ENCODE data around the gene IGFBPL1.
A peak's percentile ranks its signal among the peaks of the same experiment; 100 is the strongest.
"Not testable (repeated sequence)": the region's sequence is repeated elsewhere in the genome, so short reads cannot be mapped to it uniquely, and the experiment has no call there.

Gene IGFBPL1, protein sequence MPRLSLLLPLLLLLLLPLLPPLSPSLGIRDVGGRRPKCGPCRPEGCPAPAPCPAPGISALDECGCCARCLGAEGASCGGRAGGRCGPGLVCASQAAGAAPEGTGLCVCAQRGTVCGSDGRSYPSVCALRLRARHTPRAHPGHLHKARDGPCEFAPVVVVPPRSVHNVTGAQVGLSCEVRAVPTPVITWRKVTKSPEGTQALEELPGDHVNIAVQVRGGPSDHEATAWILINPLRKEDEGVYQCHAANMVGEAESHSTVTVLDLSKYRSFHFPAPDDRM

DNA sequence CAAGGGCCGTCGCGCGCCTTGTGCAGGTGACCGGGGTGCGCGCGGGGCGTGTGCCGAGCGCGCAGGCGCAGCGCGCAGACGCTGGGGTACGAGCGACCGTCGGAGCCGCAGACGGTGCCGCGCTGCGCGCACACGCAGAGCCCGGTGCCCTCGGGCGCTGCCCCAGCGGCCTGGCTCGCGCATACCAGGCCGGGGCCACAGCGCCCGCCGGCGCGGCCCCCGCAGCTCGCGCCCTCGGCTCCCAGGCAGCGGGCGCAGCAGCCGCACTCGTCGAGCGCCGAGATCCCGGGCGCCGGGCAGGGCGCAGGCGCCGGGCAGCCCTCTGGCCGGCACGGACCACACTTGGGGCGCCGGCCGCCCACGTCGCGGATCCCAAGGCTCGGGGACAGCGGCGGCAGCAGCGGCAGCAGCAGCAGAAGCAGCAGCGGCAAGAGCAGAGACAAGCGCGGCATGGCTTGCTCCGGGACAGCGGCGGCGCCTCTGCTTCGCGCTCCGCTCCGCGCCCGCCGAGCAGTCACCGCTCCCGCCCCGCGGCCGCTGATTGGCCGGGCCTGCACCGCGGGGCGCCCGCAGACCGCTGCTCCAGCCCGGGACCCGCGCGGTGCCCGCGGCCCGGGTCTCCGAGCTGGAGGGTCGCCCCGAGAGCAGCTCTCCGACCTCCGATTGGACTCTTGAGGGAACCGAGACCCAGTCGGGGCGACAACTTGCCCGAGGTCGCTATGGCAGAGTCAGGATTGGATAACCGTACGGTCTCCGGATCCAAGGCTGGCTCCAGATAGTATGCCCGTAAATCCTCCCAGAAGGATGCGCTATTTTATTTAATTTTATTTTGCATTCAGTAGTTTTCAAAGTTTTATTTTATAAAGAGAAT is at the start of gene IGFBPL1:
TSS of gene IGFBPL1 (minus strand) at position 482 of the 871 bp plus-strand sequence. CDS start at position 452, 30 bp downstream.
- no peak for DNase-seq (ENCODE audit: low read depth)

DNA sequence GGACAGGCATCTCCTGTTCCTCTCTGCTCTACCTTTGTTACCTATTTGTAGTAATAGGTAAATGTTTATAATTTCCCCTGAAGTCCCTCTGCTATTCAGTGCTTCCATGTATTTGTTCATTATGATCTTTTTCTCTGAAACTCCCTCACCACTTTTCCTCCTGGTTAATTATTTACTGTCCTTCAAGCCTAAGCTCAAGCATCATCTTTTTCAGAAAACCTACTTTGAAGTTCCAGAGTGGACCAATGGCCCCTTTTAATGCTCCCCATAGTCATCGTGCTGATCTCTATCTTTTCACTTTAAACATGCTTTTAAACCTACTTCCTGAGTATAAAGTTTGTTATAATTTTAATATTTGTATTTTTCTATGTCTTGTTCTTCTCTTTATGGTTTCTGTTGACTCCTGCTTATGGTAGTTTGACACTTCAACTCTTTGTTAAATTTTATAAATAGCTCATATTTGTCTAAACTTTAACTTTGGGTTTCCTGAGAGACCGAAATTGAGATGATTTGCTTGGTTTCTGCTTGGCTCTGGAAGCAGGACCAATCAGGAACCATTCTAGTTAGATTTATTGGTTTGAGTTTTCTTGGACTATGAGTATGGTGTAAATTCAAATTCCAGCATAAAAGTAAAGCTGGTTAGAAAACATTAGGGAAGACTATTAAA is 48.5 kb upstream of the IGFBPL1 start:
- DNase-seq (ENCODE audit: low read depth): not testable (repeated sequence)

DNA sequence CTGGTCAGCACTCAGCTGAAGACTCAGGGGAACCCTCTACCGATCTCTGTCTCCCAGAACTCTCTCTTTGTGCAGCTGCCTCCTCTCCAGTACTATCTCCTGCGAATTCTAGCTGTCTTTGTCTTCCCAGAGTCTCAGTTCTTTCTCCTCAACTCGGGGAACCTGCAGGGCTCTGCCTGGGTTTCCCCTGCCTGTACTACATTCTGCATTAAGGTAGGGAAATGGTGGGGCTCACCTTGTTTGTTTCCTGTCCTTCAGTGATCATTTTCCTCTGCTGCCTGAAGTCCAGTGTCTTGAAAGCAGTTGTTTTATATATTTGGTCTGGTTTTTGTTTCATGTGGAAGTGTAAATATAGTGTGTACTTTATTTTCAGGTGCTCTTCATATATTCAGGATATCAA is 43.1 kb upstream of the IGFBPL1 start:
- DNase-seq (ENCODE audit: low read depth): no peak

DNA sequence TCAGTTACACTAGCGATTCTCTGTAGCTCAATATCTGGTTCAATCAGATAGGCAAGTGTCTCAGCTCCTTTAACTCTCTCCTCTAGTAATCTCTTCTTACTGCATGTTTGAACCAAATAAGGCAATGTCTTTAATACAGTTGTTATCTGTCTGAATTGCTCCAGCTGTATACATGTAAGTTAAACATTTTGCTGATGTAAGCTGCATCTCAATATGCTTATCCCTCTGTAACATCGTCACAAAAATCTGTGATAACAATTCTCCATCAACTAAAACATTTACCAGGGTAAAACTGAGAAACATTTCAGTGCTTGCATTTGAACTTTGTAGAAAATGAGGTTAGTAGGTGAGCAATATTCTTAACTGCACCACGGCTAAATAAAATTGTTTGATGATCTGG is 29.6 kb upstream of the IGFBPL1 start:
- no peak for DNase-seq (ENCODE audit: low read depth)

DNA sequence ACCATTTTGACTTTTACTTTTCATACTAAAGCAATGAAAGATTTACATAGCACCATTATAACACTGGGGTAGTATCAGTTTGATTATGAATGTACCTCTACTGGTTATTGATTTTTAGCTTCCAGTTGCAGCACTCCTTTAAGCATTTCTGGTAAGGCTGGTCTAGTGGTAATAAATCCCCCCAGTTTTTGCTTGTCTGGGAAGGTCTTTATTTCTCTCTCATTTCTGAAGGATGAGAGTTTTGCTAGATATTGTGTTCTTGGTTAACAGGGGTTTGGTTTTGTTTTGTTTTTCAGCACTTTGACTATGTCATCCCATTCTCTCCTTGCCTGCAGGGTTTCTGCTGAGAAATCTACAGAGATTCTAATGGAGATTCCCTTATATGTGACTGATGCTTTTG is 26.9 kb upstream of the IGFBPL1 start:
- DNase-seq (ENCODE audit: low read depth): no peak

DNA sequence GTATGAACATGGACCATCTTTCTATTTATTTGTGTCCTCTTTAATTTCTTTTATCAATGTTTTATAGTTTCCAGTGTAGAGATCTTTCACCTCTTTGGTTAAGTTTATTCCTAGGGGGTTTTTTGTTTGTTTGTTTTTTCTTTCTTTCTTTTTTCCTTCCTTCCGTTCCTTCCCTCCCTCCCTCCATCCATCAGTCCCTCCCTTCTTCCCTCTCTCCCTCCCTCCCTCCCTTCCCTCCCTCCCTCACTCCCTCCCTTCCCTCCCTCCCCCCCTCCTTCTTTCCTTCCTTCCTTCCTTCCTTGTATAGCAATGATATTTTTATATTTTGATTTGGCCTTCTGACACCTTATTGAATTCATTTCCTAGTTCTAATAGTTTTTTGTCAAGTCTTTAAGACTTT is 23.4 kb upstream of the IGFBPL1 start:
- no peak for DNase-seq (ENCODE audit: low read depth)

DNA sequence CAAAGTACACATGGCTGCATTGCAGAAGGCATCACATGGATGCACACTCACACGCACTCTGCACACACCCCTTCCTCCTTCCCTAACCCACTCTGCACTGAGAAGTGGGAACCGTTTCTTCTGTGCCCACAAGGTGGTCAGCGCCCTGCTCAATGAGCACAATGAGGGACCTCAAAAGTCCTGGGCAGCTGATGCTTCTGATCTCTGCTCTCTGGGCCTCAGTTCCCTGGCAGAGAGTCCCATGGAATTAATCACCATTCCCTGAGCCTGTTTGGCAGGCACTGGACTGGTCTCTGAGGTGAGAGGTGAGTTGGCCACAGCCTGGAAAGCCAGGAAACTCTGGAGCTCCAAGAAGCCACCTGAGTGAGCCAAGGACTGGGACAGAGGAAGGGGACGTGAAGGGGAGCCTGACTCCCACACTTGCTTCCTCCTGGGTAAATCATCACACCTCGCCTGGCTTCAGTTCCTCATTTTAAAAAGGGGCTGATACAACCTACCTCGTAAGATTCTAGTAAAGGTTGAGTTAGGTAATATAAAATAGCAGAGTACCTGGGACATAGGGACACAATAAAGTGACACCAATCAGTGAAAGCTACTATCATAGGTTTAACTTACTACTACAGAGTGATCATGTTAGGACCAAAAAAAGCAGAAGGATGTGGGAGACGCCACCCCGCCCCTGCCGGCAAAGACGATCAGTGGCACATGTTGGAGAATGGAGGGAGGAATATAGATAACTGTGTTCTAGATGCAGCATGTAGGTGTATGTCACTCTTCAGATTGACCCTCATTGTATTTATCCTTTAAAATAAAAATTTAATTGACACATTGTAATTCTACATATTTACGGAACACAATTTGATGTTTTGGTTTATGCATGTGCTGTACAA is 21.1 kb upstream of the IGFBPL1 start:
- DNase-seq (ENCODE audit: low read depth): no peak

DNA sequence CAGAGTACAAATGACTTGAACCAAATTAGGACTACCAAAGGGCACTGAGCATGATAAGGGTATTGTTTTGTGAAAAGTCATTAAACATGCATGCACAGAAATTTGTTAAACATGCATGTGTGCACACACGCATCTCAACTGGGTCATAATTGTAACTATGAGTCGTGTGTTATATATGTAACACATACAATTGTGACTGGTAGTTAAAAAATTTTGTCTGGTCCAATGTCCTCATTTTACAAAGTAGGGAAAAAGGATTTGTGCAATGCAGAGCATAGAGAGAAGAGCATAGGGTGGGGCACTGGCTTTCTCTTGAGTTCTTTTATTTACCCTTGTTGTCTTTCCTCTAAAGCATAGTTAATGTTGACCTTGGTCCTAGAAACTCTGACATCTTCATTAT is 19.3 kb upstream of the IGFBPL1 start:
- no peak for DNase-seq (ENCODE audit: low read depth)

DNA sequence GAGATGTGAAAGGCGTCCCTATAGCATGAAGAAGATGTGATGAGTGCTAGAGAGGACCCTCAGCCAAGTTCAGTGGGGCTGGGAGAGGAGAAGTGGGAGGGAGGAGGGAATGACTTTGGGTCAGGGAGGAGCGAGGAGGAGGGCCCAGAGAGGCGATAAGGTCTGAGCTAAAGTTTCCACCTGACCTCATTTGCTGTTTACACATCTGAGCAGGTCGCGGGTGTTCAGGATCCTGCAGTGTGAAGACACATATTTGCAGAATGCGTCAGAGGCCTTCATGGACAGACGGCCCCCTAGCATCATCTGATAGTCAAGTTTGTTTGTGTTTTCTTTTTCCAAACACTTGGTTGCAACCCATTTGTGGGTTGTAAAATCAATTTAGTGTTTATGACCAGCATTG is 18.9 kb upstream of the IGFBPL1 start:
- DNase-seq (ENCODE audit: low read depth): no peak

DNA sequence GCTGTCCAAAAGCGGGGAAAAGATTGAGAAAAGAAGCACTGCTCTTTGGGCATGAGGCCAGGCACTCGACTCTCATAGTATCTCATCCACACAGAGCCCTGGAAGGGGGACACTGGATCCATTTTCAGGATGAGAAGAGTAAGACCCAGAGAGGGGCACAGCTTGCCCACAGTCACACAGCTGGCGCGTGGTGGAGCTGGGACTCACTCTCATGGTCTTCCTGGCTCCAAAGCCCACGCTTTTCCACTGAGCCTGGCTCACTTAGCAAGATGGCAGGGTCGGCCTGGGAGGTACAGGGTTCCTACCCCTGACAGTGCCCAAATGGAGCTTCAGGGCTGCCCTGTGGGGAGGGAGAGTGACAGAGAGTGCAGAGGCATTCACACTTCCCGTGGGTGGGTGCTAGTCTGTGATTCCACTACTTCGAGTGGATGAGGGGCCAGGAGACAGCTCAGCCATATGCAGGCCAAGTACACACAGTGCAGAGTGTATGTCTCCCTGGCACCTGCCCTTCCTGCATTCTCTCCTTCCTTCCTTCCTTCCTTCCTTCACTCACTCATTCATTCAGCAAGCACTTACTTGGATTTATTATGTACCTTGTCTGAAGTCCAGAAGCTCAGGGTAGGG is 18.3 kb upstream of the IGFBPL1 start:
- no peak for DNase-seq (ENCODE audit: low read depth)

DNA sequence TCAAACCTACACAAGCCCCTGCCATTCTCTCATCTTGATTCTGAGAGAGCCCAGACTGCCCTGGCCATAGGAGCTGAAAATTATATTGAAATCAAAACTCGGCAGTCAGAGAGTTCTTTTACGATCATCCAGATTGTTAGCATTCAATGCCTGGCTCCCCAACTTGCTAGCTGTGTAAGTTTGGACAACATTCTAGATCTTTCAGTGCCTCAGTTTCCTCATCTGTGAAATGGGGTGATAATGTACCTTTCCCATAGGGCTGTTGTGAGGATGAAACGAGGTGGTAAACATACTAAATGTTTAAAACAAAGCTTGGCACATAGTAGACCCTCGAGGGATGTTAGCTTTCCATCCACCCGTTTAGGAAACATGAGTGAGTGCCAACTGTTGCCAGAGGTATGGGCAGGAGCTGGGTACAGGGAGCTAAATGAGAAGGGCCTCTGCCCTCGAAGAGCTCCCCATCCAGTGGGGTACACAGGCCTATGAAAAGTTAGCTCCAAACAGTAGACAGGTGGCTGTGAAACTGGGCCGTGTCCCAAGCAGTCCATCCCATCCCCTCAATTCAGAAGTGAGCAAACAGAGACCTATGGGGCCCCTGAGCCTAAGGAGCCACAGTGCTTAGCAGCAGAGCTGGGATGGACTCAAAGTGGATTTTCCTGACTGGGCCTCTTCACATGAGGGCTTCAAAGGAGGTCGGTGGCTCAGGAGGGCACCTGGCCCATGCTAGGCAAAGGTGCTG is 17.3 kb upstream of the IGFBPL1 start:
- DNase-seq (ENCODE audit: low read depth): no peak

DNA sequence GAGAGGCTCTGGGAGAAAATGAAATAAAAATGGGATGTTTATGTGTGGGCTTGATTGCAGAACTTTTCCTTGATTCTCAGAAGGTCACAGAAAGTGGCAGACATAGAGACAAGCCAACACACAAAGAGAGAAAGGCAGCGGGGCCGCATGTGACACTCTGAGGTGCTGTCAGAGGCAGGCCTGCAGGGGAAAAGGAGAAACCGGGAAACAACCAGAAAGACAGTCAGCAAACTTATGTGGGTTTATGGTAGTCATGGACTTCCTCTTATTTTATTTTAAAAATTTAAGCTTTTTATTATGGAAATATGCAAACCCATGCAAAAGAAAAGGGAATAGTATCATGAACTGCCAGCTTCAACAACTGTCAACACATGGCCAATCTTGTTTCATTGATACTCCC is 16.3 kb upstream of the IGFBPL1 start:
- no peak for DNase-seq (ENCODE audit: low read depth)

DNA sequence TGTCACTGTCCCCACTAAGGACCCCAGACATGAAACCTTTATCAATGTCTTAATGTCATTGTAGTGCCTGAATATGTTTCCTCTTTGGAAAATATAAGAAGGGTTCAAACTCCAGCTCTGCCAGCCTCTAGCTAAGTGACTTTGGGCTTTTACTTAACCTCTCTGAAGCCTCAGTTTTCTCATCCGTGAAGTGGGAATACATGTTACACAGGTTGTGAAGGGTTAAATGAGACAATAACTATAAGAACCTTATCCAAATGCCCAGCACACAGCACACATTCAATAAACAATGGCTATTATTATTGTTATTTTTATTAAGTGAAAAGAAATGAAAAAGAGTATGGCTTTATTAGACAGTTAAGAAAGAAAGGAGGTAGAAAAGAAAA is 15.7 kb upstream of the IGFBPL1 start:
- DNase-seq (ENCODE audit: low read depth): no peak

DNA sequence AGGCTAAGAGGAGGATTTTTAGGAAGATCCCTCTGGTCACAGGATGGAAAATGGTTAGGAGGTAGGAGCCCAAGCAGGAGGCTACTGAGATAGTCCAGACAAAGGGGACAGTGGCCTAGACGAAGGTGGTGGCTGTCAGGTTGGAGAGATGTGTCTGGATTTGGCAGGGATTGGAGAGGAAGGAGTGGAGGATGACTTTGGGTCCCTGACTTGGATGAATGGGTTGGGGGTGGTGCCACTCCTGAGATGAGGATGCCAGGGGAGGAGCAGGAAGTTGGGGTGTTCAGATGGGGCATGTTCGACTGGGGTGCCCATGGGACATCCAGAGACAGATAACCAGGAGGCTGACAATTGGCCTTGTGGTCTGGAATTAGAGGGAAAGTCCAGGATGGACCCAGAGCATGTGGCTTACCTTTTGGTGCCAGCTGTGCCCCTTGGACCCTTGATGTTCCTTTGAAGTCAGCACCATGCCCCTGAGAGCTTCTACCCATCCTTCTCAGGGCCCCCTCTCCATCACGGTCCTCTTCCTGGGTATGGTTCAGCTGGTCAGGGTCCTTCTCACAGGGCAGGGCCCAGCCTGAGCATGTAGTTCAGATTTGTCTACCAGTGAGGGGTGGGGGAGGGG is 15.1 kb upstream of the IGFBPL1 start:
- DNase-seq (ENCODE audit: low read depth): no peak

DNA sequence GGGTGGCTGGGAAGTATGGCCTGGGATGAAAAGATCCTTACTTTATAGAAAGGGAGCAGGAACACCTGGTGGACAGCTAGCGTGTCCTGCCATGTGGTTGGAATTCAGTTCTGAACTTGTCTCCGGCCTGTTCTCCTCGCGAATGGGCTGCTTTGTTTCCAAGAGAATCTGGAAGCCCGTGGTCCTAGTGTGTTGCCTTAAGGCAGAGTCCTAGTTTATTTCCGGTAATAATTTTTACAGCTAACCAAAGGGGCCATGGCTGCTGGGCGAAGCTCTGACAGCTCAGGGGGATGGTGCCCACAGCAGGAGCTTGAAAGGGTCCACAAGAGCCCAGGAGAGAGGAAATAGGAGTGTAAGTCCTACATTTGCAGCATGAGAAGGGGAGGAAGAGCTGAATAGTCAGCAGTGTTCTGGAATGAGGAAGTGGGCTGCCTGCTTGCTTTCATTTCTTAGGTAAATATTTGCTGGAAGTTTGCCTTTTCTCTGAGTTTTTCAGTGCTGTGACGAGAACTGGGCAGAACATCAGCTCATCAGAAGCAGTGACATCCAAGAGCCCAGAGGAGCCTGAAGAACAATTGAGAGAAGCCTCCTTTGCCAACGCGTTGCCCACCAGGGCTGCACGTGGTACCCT is 13.1 kb upstream of the IGFBPL1 start:
- DNase-seq (ENCODE audit: low read depth): peak; percentile 21

DNA sequence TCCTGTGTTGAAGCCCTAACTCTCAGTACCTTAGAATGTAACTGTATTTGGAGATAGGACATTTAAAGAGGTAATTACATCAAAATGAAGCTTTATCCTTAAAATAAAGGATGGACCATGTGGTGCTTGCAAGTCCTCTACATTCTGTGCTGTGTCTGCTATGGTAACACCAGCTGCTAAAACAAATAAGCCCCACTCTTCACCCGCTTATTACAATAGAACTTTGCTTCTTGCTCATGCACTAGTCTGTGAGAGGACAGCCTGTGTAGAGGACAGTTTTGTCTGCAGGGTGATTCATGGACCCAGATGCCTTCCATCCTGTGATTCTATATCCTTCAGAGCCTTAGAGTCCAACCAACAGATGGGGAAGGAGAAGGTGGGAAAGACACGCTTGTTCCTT is 12.5 kb upstream of the IGFBPL1 start:
- no peak for DNase-seq (ENCODE audit: low read depth)

DNA sequence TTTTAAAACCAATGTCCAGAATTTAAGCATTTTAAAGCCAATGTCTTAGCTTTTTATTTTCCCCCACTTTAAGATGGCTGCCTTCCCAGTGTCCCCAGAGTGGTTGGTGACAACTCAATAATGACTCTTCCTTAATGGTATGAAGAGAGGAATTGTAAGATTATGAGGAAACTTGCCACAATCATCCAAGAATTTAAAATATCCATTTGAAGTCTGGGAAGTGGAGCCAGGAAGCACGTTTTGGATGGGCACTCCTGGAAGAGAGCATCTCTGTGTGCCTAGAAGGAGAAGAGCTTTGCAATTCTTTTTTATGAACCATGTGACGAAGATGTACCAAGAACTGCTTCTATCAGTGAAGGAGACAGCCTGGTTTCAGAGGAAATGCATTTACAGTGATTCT is 11.3 kb upstream of the IGFBPL1 start:
- DNase-seq (ENCODE audit: low read depth): peak; percentile 42

DNA sequence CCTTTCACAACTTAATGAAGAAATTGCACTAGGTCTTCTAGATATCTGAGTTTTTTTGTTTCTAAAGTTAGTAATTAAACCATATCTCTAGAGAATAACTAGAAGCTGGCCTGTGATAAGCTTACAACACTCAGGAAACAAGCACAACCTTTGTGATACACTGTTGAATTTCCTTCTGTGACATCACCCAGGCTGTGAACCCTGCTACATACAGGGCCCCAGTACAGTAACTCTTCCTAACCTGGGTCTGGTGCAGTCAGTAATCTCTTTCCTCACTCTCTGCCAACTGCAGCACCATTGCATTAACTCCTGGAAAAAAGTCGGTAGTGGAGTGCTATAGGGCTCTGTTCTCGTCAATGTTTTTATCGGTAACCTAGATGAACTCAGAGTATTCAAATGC is 10.6 kb upstream of the IGFBPL1 start:
- no peak for DNase-seq (ENCODE audit: low read depth)

DNA sequence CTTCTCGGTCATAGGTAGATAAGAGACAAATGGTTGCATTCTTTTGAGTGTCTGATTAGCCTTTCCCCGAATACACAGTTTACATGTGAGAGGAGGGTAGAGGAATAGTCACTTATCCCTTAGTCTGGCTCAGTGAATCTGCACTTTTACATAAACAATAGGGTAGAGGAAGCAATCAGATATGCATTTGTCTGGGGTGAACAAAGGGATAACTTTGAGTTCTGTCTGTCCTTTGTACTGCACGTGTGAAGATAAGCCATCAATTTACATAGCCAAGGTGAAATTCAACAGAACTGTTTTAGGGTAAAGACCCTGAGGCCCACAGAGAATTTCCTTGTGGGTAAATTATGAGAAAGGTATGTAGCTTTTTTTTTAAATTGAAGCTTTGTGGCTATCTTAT is 10.1 kb upstream of the IGFBPL1 start:
- DNase-seq (ENCODE audit: low read depth): no peak
